Hepatocyte (in vitro differentiated cells): ENCODE data around the gene MGARP.

Experiments used
- EZH2 ChIP-seq: fragments of 200-600 bp; sonication (generic); IDR thresholded peaks from 2 replicates; pipeline ENCODE4 v1.6.1; 2016; ENCODE audit warnings: antibody characterized with exemption, mild to moderate bottlenecking, borderline replicate concordance
- TF ChIP-seq, protein P1 (sequence below): fragments of 200-600 bp; sonication (generic); IDR thresholded peaks from 2 replicates; pipeline ENCODE4 v1.5.1; 2016; ENCODE audit warnings: antibody characterized with exemption, mild to moderate bottlenecking; ENCODE audit not compliant: poor library complexity

DNA sequence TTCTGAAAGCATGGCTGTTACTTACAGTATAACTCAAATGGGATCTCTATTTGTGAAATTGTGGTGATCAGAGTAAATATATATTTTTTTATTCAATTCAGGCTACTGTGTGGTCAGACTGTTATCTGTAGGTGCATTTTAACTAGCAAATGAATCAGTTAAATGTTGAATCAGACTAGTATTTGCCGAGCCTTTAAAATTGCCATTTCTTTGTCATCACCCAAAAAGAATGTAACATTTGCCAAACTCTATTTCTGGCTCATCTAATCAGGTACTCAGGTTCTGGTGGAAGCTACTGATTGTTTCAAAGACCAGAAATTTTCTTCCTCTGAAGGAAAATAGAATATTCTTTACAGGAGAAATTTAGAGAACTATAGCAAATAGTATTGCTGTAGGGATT lies 19.5 kb upstream of the MGARP start:
- TF ChIP-seq, protein P1, sequence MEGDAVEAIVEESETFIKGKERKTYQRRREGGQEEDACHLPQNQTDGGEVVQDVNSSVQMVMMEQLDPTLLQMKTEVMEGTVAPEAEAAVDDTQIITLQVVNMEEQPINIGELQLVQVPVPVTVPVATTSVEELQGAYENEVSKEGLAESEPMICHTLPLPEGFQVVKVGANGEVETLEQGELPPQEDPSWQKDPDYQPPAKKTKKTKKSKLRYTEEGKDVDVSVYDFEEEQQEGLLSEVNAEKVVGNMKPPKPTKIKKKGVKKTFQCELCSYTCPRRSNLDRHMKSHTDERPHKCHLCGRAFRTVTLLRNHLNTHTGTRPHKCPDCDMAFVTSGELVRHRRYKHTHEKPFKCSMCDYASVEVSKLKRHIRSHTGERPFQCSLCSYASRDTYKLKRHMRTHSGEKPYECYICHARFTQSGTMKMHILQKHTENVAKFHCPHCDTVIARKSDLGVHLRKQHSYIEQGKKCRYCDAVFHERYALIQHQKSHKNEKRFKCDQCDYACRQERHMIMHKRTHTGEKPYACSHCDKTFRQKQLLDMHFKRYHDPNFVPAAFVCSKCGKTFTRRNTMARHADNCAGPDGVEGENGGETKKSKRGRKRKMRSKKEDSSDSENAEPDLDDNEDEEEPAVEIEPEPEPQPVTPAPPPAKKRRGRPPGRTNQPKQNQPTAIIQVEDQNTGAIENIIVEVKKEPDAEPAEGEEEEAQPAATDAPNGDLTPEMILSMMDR: no peak
- no peak for TF ChIP-seq EZH2
